Measurements from ENCODE around the gene IRAK2.

IRAK2 gene

GRCh38 chr3:10192953-10193691 lies 28.4 kb downstream of the IRAK2 start:
- peak; percentile 38 for DNase-seq

- no peak for DNase-seq
Measured at GRCh38 chr3:10193692-10194327, 29.1 kb downstream of the IRAK2 start.

GRCh38 chr3:10194328-10195071 lies 29.8 kb downstream of the IRAK2 start:
- no peak for DNase-seq

- DNase-seq = no peak
Measured at GRCh38 chr3:10195366-10196089, 30.8 kb downstream of the IRAK2 start.

- DNase-seq = no peak
Measured at GRCh38 chr3:10196389-10197052, 31.8 kb downstream of the IRAK2 start.

- no peak for DNase-seq
Measured at GRCh38 chr3:10198226-10198625, 33.5 kb downstream of the IRAK2 start.

- DNase-seq = no peak
Measured at GRCh38 chr3:10198761-10199649, 34.3 kb downstream of the IRAK2 start.

GRCh38 chr3:10204921-10205320 lies 40.2 kb downstream of the IRAK2 start:
- DNase-seq = no peak

GRCh38 chr3:10205451-10206165 lies 40.9 kb downstream of the IRAK2 start:
- DNase-seq = peak; percentile 3

- DNase-seq = no peak
Measured at GRCh38 chr3:10206166-10206511, 41.4 kb downstream of the IRAK2 start.

GRCh38 chr3:10213156-10213792 lies 48.6 kb downstream of the IRAK2 start:
- DNase-seq = no peak

- no peak for DNase-seq
Measured at GRCh38 chr3:10215578-10216368, 51.1 kb downstream of the IRAK2 start.

GRCh38 chr3:10217359-10217758 lies 52.6 kb downstream of the IRAK2 start:
- DNase-seq = no peak

GRCh38 chr3:10219737-10220136 lies 55.0 kb downstream of the IRAK2 start:
- DNase-seq = no peak

- DNase-seq = no peak
Measured at GRCh38 chr3:10223676-10224639, 59.2 kb downstream of the IRAK2 start.

GRCh38 chr3:10224794-10225665 lies 60.3 kb downstream of the IRAK2 start:
- peak; percentile 60 for DNase-seq

GRCh38 chr3:10226293-10226692 lies 61.6 kb downstream of the IRAK2 start:
- no peak for DNase-seq

Measured in eye (tissue), 1 donor.